Upper lobe of left lung (tissue), 6 donors: ENCODE measurements around the gene CBLB. TPM values are rescaled to one million over a fixed set of nuclear protein-coding genes. Genes with fewer than 3 reads are reported as not detected.
A peak's percentile ranks its signal among the peaks of the same experiment; 100 is the strongest.

ENCODE experiments used
- ATAC-seq, 2 donors: fragments of 200-7000 bp; cut with Tn5 transposase; one replicate each; pipeline ENCODE4 v1.9.1; 2022; ENCODE audit warnings: mild to moderate bottlenecking in 2 of 2, moderate library complexity in 2 of 2; ENCODE audit not compliant: low FRiP score in 2 of 2
- DNase-seq, 2 donors: peaks; one replicate each; pipeline ENCODE4 v3.0.0-alpha.2; 2019 to 2020
- H3K27ac ChIP-seq, 4 donors: fragments of 200-600 bp; sonication (generic); one replicate each; pipeline ENCODE4 v1.5.1; 2016 to 2019
- H3K27me3 ChIP-seq, 4 donors: fragments of 200-600 bp; sonication (generic); one replicate each; pipeline ENCODE4 v1.5.1; 2017 to 2019
- H3K36me3 ChIP-seq, 4 donors: fragments of 200-600 bp; sonication (generic); one replicate each; pipeline ENCODE4 v1.5.1; 2016 to 2019
- H3K4me1 ChIP-seq, 4 donors: fragments of 200-600 bp; sonication (generic); one replicate each; pipeline ENCODE4 v1.5.1; 2018 to 2019
- H3K4me3 ChIP-seq, 4 donors: fragments of 200-600 bp; sonication (generic); one replicate each; pipeline ENCODE4 v1.5.1; 2017 to 2019; ENCODE audit warnings: mild to moderate bottlenecking in 2 of 4, moderate library complexity in 1 of 4
- H3K9me3 ChIP-seq, 4 donors: fragments of 200-600 bp; sonication (generic); one replicate each; pipeline ENCODE4 v1.5.1; 2018 to 2019
- CTCF ChIP-seq, 6 experiments: fragments of 450-650 bp in 4 of 6; fragments of 200-600 bp in 2 of 6; sonication (generic) in 2 of 6; IDR thresholded peaks; one replicate each; pipeline ENCODE4 v1.5.1; 2016 to 2019; ENCODE audit warnings: antibody characterized with exemption in 6 of 6
- EP300 ChIP-seq, 4 donors: sonication (generic); formaldehyde crosslinking; IDR thresholded peaks; one replicate each; pipeline ENCODE4 v1.5.1; 2017; ENCODE audit warnings: antibody characterized with exemption in 4 of 4, control low read depth in 2 of 4
- POLR2A ChIP-seq, 4 donors: fragments of 450-650 bp; IDR thresholded peaks; one replicate each; pipeline ENCODE4 v1.5.1; 2016 to 2017; ENCODE audit warnings: antibody characterized with exemption in 4 of 4, mild to moderate bottlenecking in 2 of 4
- POLR2AphosphoS5 ChIP-seq, 2 donors: sonication (generic); formaldehyde crosslinking; IDR thresholded peaks; one replicate each; pipeline ENCODE4 v1.5.1; 2017; ENCODE audit warnings: antibody characterized with exemption in 2 of 2
- WGBS, 2 donors: methylation state at CpG; one replicate each; pipeline ENCODE4 v1.1.5; 2017 to 2018; 5-methylcytosine and 5-hydroxymethylcytosine counted together
- total RNA-seq, 6 donors: library from RNA; depleted of rRNA in 4 of 6; stranded (reverse); fragments of >200 nt in 4 of 6; gene quantifications; one replicate each; pipeline versions ENCODE4 v1.1.0 to v1.2.1, GENCODE V29; 2016 to 2021
- donor health status: DM: no; HTN: no; CAD: no; lungs with moderate emphysema.
- donor health status: DM: no; HTN: yes; CAD: no; lungs with severe emphysema.

CBLB gene
- total RNA-seq, 6 donors from 2014 or later: 30.3 to 85.9 (median 32.0) TPM

GRCh38 chr3:105759442-105760078, 109.3 kb downstream of the CBLB start:
- ATAC-seq (peak; percentile 34 to 70), DNase-seq (peak in 1 of 2 donors; percentile 46)
- H3K36me3 ChIP-seq: peaks cover 0 to 18% (median 6%) of the 10 kb centered on the region in 4 donors
- TF ChIP-seq CTCF (IDR thresholded peaks at IDR 0.05) (no peak), EP300 (IDR thresholded peaks at IDR 0.05) (no peak), POLR2A (IDR thresholded peaks at IDR 0.05) (no peak), POLR2AphosphoS5 (IDR thresholded peaks at IDR 0.05) (no peak)
- H3K4me3 ChIP-seq: no peak overlapping the region
- H3K27ac ChIP-seq: no peak overlapping the region
- peaks cover 0 to 9% (median 4%) of the 10 kb centered on the region in 4 donors for H3K4me1 ChIP-seq
- 93 to 100% methylated on average over 1 to 6 of the region's 6 CpGs for WGBS, 2 donors
- H3K27me3 ChIP-seq: no peaks in the 10 kb centered on the region
- H3K9me3 ChIP-seq: peaks cover 0 to 12% (median 7%) of the 10 kb centered on the region in 4 donors

- DNase-seq (peak in 1 of 2 donors; percentile 40), ATAC-seq (peak; percentile 12 to 43)
- H3K4me1 ChIP-seq: peaks cover 0 to 15% (median 6%) of the 10 kb centered on the region in 4 donors
- peaks cover 0 to 12% (median 7%) of the 10 kb centered on the region in 4 donors for H3K9me3 ChIP-seq
- H3K4me3 ChIP-seq: no peak overlapping the region
- peaks cover 0 to 18% (median 6%) of the 10 kb centered on the region in 4 donors for H3K36me3 ChIP-seq
- TF ChIP-seq POLR2A (IDR thresholded peaks at IDR 0.05) (no peak), EP300 (IDR thresholded peaks at IDR 0.05) (no peak), POLR2AphosphoS5 (IDR thresholded peaks at IDR 0.05) (no peak), CTCF (IDR thresholded peaks at IDR 0.05) (no peak)
- WGBS, 2 donors: 97 to 100% methylated on average over 8 to 9 of the region's 9 CpGs
- H3K27ac ChIP-seq: no peak overlapping the region
- no peaks in the 10 kb centered on the region for H3K27me3 ChIP-seq
Observed at GRCh38 chr3:105758451-105758850, 110.4 kb downstream of the CBLB start.

GRCh38 chr3:105755121-105755886, 113.5 kb downstream of the CBLB start:
- ATAC-seq: no peak
- H3K36me3 ChIP-seq: peaks cover 0 to 10% (median 0%) of the 10 kb centered on the region in 4 donors

GRCh38 chr3:105752791-105753415, 115.9 kb downstream of the CBLB start:
- TF ChIP-seq POLR2AphosphoS5 (IDR thresholded peaks at IDR 0.05) (no peak), EP300 (IDR thresholded peaks at IDR 0.05) (peak in 1 of 4 donors; percentile 26), POLR2A (IDR thresholded peaks at IDR 0.05) (peak in 1 of 4 donors; percentile 12), CTCF (IDR thresholded peaks at IDR 0.05) (no peak)
- no peaks in the 10 kb centered on the region for H3K27me3 ChIP-seq
- no peak overlapping the region for H3K4me3 ChIP-seq
- no peaks in the 10 kb centered on the region for H3K9me3 ChIP-seq
- 52 to 74% methylated on average over 1 of the region's 1 CpG for WGBS, 2 donors
- H3K27ac ChIP-seq: peak overlapping the region in 3 of 4 donors; percentile 3 to 42 (median 17)
- peaks cover 0 to 6% (median 0%) of the 10 kb centered on the region in 4 donors for H3K36me3 ChIP-seq
- ATAC-seq (peak in 1 of 2 donors; percentile 65), DNase-seq (no peak)
- H3K4me1 ChIP-seq: peaks cover 0 to 21% (median 2%) of the 10 kb centered on the region in 4 donors

More at GRCh38 chr3:105755121-105755886, 113.5 kb downstream of the CBLB start:
- Histone ChIP-seq H3K27ac (no peak overlapping the region), H3K4me1 (peaks cover 0 to 19% (median 6%) of the 10 kb centered on the region in 4 donors), H3K4me3 (no peak overlapping the region), H3K27me3 (no peaks in the 10 kb centered on the region), H3K9me3 (peaks cover 0 to 6% (median 3%) of the 10 kb centered on the region in 4 donors)
- 84 to 88% methylated on average over 2 of the region's 2 CpGs for WGBS, 2 donors
- no peak for DNase-seq
- TF ChIP-seq POLR2AphosphoS5 (IDR thresholded peaks at IDR 0.05) (no peak), CTCF (IDR thresholded peaks at IDR 0.05) (no peak), EP300 (IDR thresholded peaks at IDR 0.05) (no peak), POLR2A (IDR thresholded peaks at IDR 0.05) (no peak)
